ENCODE data around the gene NGDN. TPM values are rescaled to one million over a fixed set of nuclear protein-coding genes. Genes with fewer than 3 reads are reported as not detected.

NGDN gene
- total RNA-seq, 2 donors from 2014 or later = 21.4 to 27.6 TPM

GRCh38 chr14:23428686-23429495 lies 40.6 kb upstream of the NGDN start:
- Histone ChIP-seq H3K27me3 (no peaks in the 10 kb centered on the region), H3K4me1 (no peaks in the 10 kb centered on the region), H3K9me3 (no peaks in the 10 kb centered on the region), H3K4me3 (no peak overlapping the region), H3K27ac (no peak overlapping the region), H3K9ac (ENCODE audit: low read depth in 2 of 2, low read length in 2 of 2) (no peak overlapping the region), H3K36me3 (no peaks in the 10 kb centered on the region)
- intact Hi-C loops (cut with DNase I) = no loop called here
- no peak for DNase-seq
- TF ChIP-seq CTCF (IDR thresholded peaks at IDR 0.05) = no peak

- no peak for DNase-seq
- Histone ChIP-seq H3K36me3 (no peaks in the 10 kb centered on the region), H3K9me3 (no peaks in the 10 kb centered on the region), H3K4me3 (no peak overlapping the region), H3K27me3 (no peaks in the 10 kb centered on the region), H3K4me1 (no peaks in the 10 kb centered on the region), H3K27ac (no peak overlapping the region), H3K9ac (ENCODE audit: low read depth in 2 of 2, low read length in 2 of 2) (no peak overlapping the region)
- TF ChIP-seq CTCF (IDR thresholded peaks at IDR 0.05) = no peak
- intact Hi-C loops (cut with DNase I) = no loop called here
These were observed 39.3 kb upstream of the NGDN start for GRCh38 chr14:23430016-23430722.

- Histone ChIP-seq H3K4me3 (no peak overlapping the region), H3K4me1 (no peaks in the 10 kb centered on the region), H3K9ac (ENCODE audit: low read depth in 2 of 2, low read length in 2 of 2) (no peak overlapping the region), H3K27me3 (no peaks in the 10 kb centered on the region), H3K9me3 (no peaks in the 10 kb centered on the region), H3K27ac (no peak overlapping the region), H3K36me3 (no peaks in the 10 kb centered on the region)
- DNase-seq = no peak
- intact Hi-C loops (cut with DNase I) = no loop called here
- TF ChIP-seq CTCF (IDR thresholded peaks at IDR 0.05) = no peak
These were observed 38.8 kb upstream of the NGDN start for GRCh38 chr14:23430723-23431085.

GRCh38 chr14:23431486-23431885 lies 38.0 kb upstream of the NGDN start:
- Histone ChIP-seq H3K9ac (ENCODE audit: low read depth in 2 of 2, low read length in 2 of 2) (no peak overlapping the region), H3K4me1 (no peaks in the 10 kb centered on the region), H3K27me3 (no peaks in the 10 kb centered on the region), H3K4me3 (no peak overlapping the region), H3K36me3 (no peaks in the 10 kb centered on the region), H3K27ac (no peak overlapping the region), H3K9me3 (no peaks in the 10 kb centered on the region)
- no peak for TF ChIP-seq CTCF (IDR thresholded peaks at IDR 0.05)
- intact Hi-C loops (cut with DNase I) = no loop called here
- no peak for DNase-seq

- Histone ChIP-seq H3K9me3 (no peaks in the 10 kb centered on the region), H3K27me3 (no peaks in the 10 kb centered on the region), H3K4me3 (no peak overlapping the region), H3K27ac (no peak overlapping the region), H3K9ac (ENCODE audit: low read depth in 2 of 2, low read length in 2 of 2) (no peak overlapping the region), H3K4me1 (no peaks in the 10 kb centered on the region), H3K36me3 (no peaks in the 10 kb centered on the region)
- no peak for TF ChIP-seq CTCF (IDR thresholded peaks at IDR 0.05)
- intact Hi-C loops (cut with DNase I) = no loop called here
- DNase-seq = no peak
These were observed 37.2 kb upstream of the NGDN start for GRCh38 chr14:23432102-23432925.

Measured in colonic mucosa (tissue), 4 donors.